Measurements from ENCODE around the gene EVC2. TPM values are rescaled to one million over a fixed set of nuclear protein-coding genes. Genes with fewer than 3 reads are reported as not detected.

Gene EVC2
- total RNA-seq, 1 experiment from 2014 or later = 9.5 TPM

DNA sequence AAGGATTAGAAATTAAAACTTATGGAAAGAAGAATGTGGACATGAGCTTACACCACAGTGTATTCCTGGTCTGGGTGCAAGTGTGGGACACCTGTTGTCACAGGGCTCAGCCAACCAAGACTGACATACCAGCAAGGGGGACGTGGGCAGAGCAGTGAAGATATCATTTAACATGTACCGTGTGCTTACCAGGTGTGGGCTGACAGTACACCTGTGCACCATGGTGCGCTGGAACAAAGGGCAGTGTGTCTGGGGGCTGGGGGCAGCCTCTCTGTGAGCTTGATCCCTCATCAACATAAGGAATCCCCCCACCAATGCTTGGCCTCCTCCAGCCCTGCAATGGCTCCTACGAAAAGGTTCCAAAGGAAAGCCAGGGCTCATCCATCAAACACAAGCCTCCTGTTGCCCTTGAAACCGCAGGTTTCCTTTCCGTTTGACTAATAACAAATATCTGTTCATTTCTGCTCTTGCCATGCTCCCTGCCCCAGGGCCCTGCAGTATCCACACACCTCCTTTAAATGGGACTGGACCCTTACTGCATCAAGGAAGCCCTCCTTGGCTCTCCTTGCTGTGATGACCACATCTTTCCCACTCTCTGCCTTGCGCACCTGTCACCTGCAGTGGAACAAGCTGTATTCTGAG lies 16.7 kb downstream of the EVC2 start:
- H3K36me3 ChIP-seq = peaks cover 28% of the 10 kb centered on the region
- DNase-seq = no peak

GRCh38 chr4:5689065-5689464 lies 19.3 kb downstream of the EVC2 start:
- DNase-seq = no peak
- Histone ChIP-seq H3K9me3 (replicated peaks) (no peaks in the 10 kb centered on the region), H3K27me3 (no peaks in the 10 kb centered on the region), H3K4me1 (no peaks in the 10 kb centered on the region), H3K36me3 (peaks cover 40% of the 10 kb centered on the region), H3K4me3 (no peak overlapping the region), H3K27ac (no peak overlapping the region)

More for the DNA sequence above, 16.7 kb downstream of the EVC2 start:
- Histone ChIP-seq H3K4me1 (no peaks in the 10 kb centered on the region), H3K27ac (no peak overlapping the region), H3K27me3 (no peaks in the 10 kb centered on the region), H3K4me3 (no peak overlapping the region), H3K9me3 (replicated peaks) (no peaks in the 10 kb centered on the region)

DNA sequence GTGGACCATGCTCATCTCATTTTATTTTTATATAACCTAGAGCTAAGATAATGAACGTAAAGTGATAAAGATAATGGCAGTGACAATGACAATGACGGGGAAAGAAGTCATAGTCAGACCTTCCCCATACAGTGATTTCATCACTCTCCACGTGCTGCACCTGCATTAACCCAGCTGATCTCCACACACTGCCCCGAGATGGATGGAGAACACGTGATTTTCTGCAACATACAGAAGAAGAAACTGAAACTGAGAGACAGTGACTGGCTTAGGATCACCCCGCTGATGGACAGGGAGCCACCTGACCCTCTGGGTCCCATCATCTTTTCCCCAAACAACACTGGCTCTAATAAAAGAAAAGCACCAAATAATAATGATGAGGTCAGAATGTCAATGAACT lies 22.0 kb downstream of the EVC2 start:
- H3K27ac ChIP-seq = no peak overlapping the region
- no peaks in the 10 kb centered on the region for H3K4me1 ChIP-seq
- no peaks in the 10 kb centered on the region for H3K9me3 ChIP-seq (replicated peaks)
- H3K27me3 ChIP-seq = no peaks in the 10 kb centered on the region
- DNase-seq = no peak
- H3K36me3 ChIP-seq = peaks cover 29% of the 10 kb centered on the region
- no peak overlapping the region for H3K4me3 ChIP-seq

- peaks cover 28% of the 10 kb centered on the region for H3K36me3 ChIP-seq
- H3K9me3 ChIP-seq (replicated peaks) = no peaks in the 10 kb centered on the region
- no peaks in the 10 kb centered on the region for H3K4me1 ChIP-seq
- H3K27ac ChIP-seq = no peak overlapping the region
- no peak for DNase-seq
- H3K27me3 ChIP-seq = no peaks in the 10 kb centered on the region
- no peak overlapping the region for H3K4me3 ChIP-seq
Measured at GRCh38 chr4:5685296-5685695, 23.1 kb downstream of the EVC2 start.

- no peak overlapping the region for H3K27ac ChIP-seq
- peak; percentile 46 to 51 for DNase-seq
Measured at GRCh38 chr4:5683566-5683965, 24.8 kb downstream of the EVC2 start.

DNA sequence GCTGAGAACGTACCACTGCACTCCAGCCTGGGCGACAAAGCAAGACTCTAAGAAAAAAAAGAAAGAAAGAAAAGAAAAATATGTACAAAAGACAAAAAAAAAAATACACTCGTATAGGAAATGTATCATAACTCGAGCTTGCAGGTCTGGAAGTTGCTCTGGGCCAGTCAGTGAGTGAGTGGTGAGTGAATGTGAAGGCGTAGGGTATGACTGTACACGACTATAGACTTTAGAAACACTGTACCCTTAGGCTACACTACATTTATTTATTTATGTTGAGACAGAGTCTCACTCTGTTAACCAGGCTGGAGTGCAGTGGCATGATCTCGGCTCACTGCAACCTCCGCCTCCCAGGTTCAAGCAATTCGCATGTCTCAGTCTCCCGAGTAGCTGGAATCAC lies 29.4 kb downstream of the EVC2 start:
- no peaks in the 10 kb centered on the region for H3K4me1 ChIP-seq
- H3K4me3 ChIP-seq = no peak overlapping the region
- no peak overlapping the region for H3K27ac ChIP-seq
- no peak for DNase-seq
- H3K36me3 ChIP-seq = peaks cover 14% of the 10 kb centered on the region; the same call in 1 of the 2 replicates
- no peaks in the 10 kb centered on the region for H3K9me3 ChIP-seq (replicated peaks)
- H3K27me3 ChIP-seq = no peaks in the 10 kb centered on the region

More at GRCh38 chr4:5683566-5683965, 24.8 kb downstream of the EVC2 start:
- H3K4me3 ChIP-seq = no peak overlapping the region
- H3K4me1 ChIP-seq = no peaks in the 10 kb centered on the region
- no peaks in the 10 kb centered on the region for H3K9me3 ChIP-seq (replicated peaks)
- H3K36me3 ChIP-seq = peaks cover 23% of the 10 kb centered on the region
- no peaks in the 10 kb centered on the region for H3K27me3 ChIP-seq

DNA sequence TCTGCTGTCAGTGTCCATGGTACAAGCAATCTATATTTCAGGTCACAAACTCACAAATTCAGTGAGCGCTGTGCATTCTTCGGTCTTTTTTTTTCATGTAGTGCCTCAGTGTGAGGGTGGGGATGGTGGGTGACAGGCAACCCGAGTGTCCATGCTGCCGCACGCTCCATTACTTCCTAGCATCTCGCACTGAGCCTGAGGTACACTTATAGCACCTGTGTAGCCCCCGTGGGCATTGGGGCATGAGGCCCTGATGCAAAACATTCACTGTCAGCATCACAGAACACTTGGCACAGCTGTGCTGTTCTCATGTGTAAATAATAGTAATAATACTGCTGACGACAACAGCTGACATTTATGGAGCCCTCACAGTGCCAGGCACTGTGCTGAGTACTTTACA lies 31.6 kb downstream of the EVC2 start:
- DNase-seq = no peak
- Histone ChIP-seq H3K27me3 (no peaks in the 10 kb centered on the region), H3K9me3 (replicated peaks) (no peaks in the 10 kb centered on the region), H3K36me3 (peaks cover 17% of the 10 kb centered on the region; the same call in 1 of the 2 replicates), H3K27ac (no peak overlapping the region), H3K4me3 (no peak overlapping the region), H3K4me1 (no peaks in the 10 kb centered on the region)

DNA sequence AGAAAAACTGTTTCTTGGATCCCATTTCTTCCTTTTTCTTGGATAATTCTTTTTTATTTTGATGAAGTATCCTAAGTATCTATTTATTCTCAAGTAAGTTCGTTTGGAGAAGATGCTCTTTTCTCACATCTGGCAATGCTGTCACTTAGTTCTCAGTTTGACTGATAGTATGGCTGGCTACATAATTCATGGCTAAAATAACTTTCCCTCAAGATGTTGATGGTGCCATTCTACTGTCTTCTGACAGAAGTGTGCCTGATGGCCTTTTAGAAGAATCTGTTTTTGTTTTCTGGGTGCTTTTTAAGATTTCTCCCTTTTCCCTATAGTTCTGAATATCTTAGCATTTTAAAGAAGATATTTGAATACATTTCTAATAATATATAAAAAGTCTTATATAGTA lies 41.6 kb downstream of the EVC2 start:
- peaks cover under 1% of the 10 kb centered on the region for H3K9me3 ChIP-seq (replicated peaks)
- peaks cover 20% of the 10 kb centered on the region for H3K36me3 ChIP-seq

GRCh38 chr4:5664778-5665177 lies 43.6 kb downstream of the EVC2 start:
- no peak overlapping the region for H3K4me3 ChIP-seq
- H3K9me3 ChIP-seq (replicated peaks) = peaks cover 3% of the 10 kb centered on the region
- no peaks in the 10 kb centered on the region for H3K27me3 ChIP-seq
- no peaks in the 10 kb centered on the region for H3K4me1 ChIP-seq
- no peak for DNase-seq
- H3K36me3 ChIP-seq = peaks cover 25% of the 10 kb centered on the region
- H3K27ac ChIP-seq = no peak overlapping the region

More for the DNA sequence above, 41.6 kb downstream of the EVC2 start:
- no peak for DNase-seq
- no peaks in the 10 kb centered on the region for H3K4me1 ChIP-seq
- no peaks in the 10 kb centered on the region for H3K27me3 ChIP-seq
- H3K4me3 ChIP-seq = no peak overlapping the region
- no peak overlapping the region for H3K27ac ChIP-seq

DNA sequence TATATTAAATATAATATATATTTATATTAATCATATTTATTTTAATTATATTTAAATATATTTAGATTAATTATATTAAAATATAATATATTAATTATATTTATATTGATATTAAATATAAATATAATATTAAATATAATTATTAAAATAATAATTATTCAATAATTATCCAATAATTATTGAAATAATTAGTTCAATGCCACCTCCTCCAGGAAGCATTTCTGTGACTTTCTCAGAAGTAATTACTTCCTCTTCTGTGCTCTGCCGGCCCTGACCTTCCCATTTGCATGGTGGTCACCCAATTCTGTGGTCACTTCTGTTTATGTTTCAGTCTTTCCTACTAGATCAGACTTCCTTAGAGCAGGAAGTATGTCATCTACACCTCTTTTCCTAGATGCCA lies 45.8 kb downstream of the EVC2 start:
- DNase-seq = peak in 1 of 2 experiments; percentile 7

GRCh38 chr4:5661237-5661636 lies 47.1 kb downstream of the EVC2 start:
- peaks cover 26% of the 10 kb centered on the region for H3K36me3 ChIP-seq
- H3K27me3 ChIP-seq = no peaks in the 10 kb centered on the region
- peaks cover 6% of the 10 kb centered on the region for H3K9me3 ChIP-seq (replicated peaks)
- DNase-seq = no peak
- H3K4me1 ChIP-seq = no peaks in the 10 kb centered on the region
- H3K27ac ChIP-seq = no peak overlapping the region
- no peak overlapping the region for H3K4me3 ChIP-seq

More for the DNA sequence above, 45.8 kb downstream of the EVC2 start:
- Histone ChIP-seq H3K9me3 (replicated peaks) (peaks cover 6% of the 10 kb centered on the region), H3K27me3 (no peaks in the 10 kb centered on the region), H3K27ac (no peak overlapping the region), H3K4me1 (no peaks in the 10 kb centered on the region), H3K4me3 (no peak overlapping the region), H3K36me3 (peaks cover 23% of the 10 kb centered on the region)

DNA sequence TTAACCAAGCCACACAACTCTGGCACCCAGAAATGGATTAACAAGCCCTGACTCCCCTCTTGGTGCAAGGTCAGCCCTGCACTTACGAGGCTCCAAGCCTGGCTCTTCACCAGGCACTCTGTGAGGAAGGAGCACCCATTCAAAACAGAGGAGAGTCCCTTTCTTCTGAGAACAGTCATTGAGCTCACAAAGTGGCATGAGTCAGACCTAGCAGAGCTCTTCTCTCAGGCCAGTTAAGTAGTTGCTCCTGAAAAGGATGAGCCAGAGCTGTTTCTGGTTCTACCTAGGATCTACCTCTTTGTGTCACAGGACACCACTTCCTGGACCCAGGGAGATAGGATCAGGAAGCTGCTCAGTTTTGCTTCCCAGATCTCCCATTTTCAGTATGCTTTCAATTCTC lies 48.2 kb downstream of the EVC2 start:
- Histone ChIP-seq H3K4me3 (no peak overlapping the region), H3K27me3 (no peaks in the 10 kb centered on the region), H3K9me3 (replicated peaks) (peaks cover 6% of the 10 kb centered on the region), H3K27ac (no peak overlapping the region), H3K36me3 (peaks cover 27% of the 10 kb centered on the region), H3K4me1 (no peaks in the 10 kb centered on the region)
- no peak for DNase-seq

GRCh38 chr4:5658974-5659373 lies 49.4 kb downstream of the EVC2 start:
- H3K4me3 ChIP-seq = no peak overlapping the region
- H3K9me3 ChIP-seq (replicated peaks) = peaks cover 6% of the 10 kb centered on the region
- no peaks in the 10 kb centered on the region for H3K27me3 ChIP-seq
- DNase-seq = no peak
- H3K4me1 ChIP-seq = no peaks in the 10 kb centered on the region
- no peak overlapping the region for H3K27ac ChIP-seq
- peaks cover 26% of the 10 kb centered on the region for H3K36me3 ChIP-seq

- Histone ChIP-seq H3K4me1 (no peaks in the 10 kb centered on the region), H3K27me3 (no peaks in the 10 kb centered on the region), H3K27ac (no peak overlapping the region), H3K36me3 (peaks cover 20% of the 10 kb centered on the region), H3K4me3 (no peak overlapping the region), H3K9me3 (replicated peaks) (0 out of 2 replicates have a peak, but pooled peaks cover 3% of the 10 kb centered on the region)
- peak in 1 of 2 experiments; percentile 19 for DNase-seq
Measured at GRCh38 chr4:5656415-5656814, 51.9 kb downstream of the EVC2 start.

- DNase-seq = no peak
- no peak overlapping the region for H3K4me3 ChIP-seq
Measured at GRCh38 chr4:5654791-5655190, 53.6 kb downstream of the EVC2 start.

GRCh38 chr4:5651089-5651488 lies 57.3 kb downstream of the EVC2 start:
- no peaks in the 10 kb centered on the region for H3K4me1 ChIP-seq
- H3K4me3 ChIP-seq = no peak overlapping the region
- no peaks in the 10 kb centered on the region for H3K9me3 ChIP-seq (replicated peaks)
- peaks cover 17% of the 10 kb centered on the region; the same call in 1 of the 2 replicates for H3K36me3 ChIP-seq
- H3K27ac ChIP-seq = no peak overlapping the region
- DNase-seq = no peak
- H3K27me3 ChIP-seq = no peaks in the 10 kb centered on the region

More at GRCh38 chr4:5654791-5655190, 53.6 kb downstream of the EVC2 start:
- no peak overlapping the region for H3K27ac ChIP-seq
- H3K27me3 ChIP-seq = no peaks in the 10 kb centered on the region
- no peaks in the 10 kb centered on the region for H3K4me1 ChIP-seq
- peaks cover 18% of the 10 kb centered on the region for H3K36me3 ChIP-seq
- H3K9me3 ChIP-seq (replicated peaks) = 0 out of 2 replicates have a peak, but pooled peaks cover 3% of the 10 kb centered on the region

Data from SJCRH30 (cell line).